OCI-M2 (cell line): ENCODE measurements around the gene XK.
"Not testable (repeated sequence)": the region's sequence is repeated elsewhere in the genome, so short reads cannot be mapped to it uniquely, and the experiment has no call there.

Experiments used
- DNase-seq: peaks from one replicate; lab custom pipeline; 2025; ENCODE audit not compliant: unreplicated experiment; lab: John Stamatoyannopoulos, UW

Gene XK

DNA sequence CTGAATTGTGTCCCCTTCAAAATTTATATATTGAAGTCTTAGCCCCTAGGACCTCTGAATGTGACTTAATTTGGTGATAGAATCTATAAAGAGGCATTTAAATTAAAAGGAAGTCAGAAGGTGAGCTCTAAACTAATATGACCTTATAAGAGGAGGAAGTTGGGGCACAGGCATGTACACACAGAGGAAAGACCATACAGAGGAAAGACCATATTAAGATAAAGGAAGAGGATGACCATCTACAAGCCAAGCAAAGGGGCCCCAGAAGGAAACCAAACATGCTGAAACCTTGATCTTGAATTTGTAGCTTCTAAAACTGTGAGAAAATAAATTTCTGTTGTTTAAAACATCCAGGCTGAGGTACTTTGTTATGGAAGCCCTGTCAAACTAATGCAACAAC lies 67.3 kb downstream of the XK start:
- DNase-seq: no peak

DNA sequence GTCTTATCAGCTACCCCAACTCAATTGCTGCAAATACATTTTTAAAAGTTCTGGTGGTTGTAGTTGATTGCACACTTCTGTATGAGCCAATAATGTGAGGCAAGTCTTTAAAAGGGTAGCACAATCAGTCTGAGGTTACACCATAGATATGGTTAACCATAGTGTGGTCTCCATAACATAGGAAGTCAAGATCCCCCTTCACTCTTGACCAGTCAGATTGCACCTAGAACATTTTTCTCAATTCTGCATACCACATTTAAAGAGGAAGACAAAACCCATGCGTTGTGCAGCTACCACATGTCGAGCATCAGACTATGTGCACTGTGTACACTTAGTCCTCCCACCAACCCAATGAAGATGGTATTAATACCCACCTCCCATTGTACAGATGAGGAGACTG lies 67.8 kb downstream of the XK start:
- DNase-seq: no peak

DNA sequence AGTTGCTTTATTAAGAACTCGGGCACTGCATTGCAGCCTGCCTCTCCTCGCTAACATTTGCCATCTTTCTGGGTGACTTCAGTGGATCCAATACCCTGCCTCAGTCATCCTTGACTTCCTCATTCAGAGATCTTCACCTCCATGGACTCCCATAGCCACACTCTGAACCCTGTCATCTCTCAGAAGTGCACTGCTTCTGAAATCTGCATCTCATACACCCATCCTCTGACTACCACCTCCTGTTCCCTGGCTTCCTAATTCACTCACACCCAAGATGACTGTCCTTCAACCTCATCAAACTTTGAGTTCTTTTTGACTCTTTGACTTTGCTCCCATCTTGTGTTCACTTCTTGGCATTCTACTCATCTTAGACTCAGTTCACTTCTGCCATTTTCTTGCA lies 68.9 kb downstream of the XK start:
- no peak for DNase-seq

DNA sequence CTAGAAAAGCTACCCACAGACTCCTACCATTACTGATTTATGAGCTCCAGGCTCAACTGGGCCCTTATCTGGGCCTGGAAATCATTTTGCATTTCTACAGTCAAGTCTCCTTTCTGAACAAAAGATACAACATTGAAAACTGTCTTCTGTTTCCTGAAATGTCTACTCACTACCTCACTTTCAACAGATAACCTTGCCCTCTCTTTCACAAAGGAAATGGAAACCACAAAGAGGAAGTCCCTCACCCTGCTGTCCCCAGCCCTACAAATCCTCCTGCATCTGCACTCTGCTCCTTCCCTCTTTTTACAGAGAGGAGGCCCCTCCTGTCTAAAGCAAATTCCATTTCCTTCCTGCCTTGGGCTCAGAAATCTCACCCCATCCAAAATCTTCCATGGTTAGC lies 69.4 kb downstream of the XK start:
- DNase-seq: peak; percentile 27

DNA sequence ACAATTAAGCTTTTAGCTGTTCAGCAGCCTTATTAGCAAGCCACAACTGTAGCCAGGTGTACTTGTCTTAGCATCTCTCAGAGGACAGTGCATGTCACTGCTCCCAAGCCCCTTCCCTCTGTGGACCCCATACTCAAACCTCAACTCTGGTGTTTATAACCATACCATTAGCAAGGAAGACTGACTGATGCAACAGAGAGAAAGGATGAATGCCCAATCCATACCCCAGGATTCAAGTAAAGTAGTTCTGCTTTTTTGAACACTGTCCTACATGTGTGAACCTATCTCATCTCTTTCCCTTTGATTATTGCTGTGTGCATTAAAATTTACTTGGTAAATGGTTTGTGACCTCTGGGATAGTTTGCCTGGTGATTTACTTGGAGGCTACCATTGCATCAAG lies 71.5 kb downstream of the XK start:
- no peak for DNase-seq

DNA sequence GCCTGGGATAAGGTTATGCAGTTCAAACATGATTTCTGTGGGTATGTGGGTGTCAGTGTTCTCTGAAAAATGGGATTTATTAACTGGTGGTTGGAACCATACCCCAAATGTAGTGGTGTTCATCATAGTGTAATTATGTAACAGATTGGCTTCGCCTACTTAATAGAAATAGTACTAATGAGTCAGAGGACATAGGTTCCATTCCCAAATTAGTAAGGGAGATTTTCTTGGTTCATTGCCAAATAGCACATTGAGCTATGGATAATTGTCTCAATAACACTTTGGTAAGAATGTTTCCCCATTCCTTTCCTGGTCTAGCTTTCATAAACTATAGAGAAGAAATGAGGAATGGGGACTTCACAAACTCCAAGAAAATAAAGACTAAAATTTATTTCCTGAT lies 73.8 kb downstream of the XK start:
- DNase-seq: no peak

DNA sequence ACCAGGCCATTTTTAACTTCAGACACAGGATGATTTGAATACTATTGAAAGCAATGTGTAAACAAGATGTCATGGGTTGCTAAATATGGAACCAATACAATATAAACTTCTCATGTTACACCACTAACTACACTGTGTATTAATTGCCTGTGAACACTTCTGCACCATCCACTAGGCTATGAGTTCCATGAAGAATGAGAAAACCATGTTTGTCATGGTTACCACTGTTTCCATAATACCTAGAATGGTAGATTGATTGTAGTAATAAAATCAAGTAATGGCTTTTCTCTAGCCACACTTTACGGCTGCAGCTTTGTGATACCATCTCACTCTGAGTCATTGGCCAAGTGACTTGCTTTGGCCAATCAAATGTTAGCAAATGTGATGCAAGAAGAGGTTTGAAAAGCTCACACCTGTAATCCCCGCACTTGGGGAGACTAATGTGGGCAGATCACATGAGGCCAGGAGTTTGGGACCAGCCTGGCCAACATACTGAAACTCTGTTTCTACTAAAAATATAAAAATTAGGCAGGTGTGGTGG lies 74.4 kb downstream of the XK start:
- DNase-seq: no peak

DNA sequence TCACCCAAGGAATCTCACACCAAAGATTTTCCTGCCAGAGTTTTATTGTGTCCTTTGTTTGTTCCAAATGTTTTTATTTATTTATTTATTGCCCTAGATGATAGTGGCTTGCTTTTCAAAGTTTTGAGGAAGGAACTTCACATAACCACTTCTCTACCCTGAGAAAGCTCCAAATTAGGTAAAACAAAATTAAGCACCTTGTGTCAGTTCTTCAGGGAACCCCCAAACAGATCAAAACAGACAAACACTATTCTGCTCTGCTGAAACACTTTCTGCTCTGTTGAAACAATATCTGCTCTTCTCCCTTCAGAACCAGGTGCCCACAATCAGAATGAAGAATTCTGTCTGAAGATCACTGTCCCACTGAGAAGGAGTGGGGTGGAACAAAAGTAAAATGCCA lies 77.8 kb downstream of the XK start:
- no peak for DNase-seq

DNA sequence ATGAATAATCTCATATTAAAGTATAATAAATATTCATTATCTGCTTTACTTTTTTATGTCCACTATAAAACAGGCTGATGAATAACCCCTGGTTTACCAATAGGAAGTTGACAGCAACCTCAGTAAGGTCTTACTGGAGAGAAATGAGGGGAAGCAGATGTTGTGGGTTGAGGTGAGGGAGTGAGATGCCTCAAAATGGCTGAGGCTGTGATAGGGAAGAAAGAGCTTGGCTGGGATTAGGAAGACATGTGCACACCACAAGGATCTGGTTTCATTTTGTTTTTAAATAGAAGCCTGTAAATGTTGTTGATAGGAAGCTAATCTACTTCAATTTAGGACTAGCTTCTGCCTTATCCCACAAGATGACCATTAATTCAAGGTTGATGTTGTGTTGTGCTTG lies 79.9 kb downstream of the XK start:
- DNase-seq: no peak

DNA sequence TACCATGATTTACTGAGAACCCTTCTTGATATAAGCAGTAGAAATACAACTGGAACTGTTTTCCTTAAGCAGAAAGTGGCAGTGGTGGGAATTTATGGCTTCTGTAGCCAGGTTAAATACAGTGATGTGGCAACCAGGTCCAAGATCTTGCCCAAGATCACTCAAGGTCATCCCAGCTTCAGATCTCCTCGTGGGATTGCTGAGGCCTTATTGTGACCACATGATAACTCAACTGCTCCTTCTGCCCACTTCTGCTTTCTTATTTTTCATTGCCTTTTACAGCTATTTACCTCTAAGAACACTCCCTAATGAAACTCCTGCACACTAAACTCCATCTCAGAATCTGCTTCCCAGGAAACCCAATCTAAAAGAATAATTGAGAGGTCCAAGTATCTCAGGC lies 81.8 kb downstream of the XK start:
- DNase-seq: no peak

DNA sequence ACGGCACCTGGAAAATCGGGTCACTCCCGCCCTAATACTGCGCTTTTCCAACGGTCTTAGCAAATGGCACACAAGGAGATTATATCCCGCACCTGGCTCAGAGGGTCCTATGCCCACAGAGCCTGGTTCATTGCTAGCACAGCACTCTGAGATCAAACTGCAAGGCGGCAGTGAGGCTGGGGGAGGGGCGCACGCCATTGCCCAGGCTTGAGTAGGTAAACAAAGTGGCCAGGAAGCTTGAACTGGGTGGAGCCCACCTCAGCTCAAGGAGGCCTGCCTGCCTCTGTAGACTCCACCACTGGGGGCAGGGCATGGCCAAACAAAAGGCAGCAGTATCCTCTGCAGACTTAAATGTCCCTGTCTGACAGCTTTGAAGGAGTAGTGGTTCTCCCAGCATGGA lies 83.3 kb downstream of the XK start:
- not testable (repeated sequence) for DNase-seq

DNA sequence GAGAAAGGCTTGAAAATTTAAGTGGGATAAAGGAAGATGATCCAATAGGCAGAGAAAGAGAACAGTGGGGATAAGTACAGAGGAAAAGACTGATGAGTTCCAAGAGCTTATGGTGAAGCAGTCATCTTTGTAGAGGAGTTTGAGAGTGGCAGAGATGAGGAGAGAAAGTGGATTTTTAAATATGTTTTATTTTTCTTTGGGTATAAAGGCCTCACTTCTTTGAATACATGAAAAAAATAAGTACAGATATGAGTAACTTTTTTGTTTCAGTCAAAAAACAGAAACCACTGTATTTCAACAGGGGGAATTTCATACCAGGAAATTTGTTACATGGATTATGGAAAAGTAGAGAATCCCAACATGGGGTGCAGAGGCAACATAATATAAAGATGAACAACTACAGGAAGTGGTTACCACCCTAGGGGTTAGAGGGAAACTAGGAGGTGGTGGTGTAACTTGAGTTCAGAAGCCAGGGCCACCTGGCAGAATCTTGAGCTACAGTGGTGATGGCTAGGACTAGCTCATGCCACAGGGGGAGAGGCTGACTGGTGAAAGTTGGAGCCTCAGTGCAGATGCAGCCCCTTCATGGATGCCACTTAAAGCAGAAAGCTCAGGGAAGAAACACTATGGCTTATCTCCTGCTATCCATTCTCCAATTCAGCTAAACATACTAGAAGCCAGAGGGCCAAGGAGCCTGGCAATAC lies 90.8 kb downstream of the XK start:
- no peak for DNase-seq

DNA sequence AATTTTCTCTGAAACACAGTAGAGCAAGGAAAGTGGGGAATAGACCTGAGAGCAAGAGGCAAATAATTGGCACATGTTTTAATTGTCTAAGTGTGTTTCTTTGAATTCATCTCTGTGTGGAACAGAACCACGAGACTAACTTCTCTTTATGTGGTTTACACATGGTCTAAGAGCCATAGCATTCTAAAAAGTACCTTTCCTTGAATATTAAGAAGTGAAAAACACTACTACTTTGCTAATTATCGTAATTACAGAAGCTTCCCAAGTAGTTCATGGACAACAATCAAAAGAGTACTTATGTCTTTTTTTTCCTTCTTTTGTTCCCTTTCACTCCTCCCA lies 91.4 kb downstream of the XK start:
- no peak for DNase-seq

DNA sequence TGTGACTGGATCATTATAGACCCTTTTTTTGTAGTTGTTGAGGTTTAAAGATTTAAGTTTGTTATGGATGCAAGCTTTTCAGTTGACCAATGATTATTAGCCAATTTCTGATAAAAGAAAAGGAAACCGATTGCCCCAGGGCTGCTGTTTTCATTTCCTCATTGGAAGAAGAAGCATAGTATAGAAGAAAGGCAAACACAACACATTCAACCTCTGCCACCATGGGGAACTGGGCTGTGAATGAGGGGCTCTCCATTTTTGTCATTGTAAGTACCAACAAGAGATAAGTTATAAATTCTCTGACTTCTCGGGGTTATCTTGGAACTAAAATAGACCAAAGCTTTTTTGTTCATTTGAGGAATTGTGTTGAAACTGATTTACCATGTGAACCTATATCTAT lies 94.3 kb downstream of the XK start, which contains the start of gene CYBB:
Gene CYBB (plus strand): TSS at position 203 of the 400 bp plus-strand sequence. CDS start 19 bp downstream, at position 222.
- DNase-seq: no peak

DNA sequence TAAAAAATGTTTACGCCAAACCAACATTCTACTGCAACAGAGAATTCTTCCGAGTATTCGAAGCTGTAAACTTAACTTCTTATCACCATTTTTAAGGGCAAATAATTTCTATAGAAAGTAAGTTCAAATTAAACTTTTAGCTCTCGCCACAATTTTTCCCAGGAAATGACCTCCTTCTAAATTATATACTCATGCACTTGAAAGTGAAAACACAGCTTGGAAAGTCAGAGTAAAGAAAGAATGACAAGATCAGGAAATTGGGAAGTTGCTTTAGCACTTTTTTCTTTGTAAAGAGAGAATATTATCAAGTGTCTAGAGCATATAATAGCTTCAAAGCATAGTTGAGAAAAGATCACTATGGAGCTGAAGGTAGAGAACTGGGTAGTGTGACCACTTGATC lies 95.5 kb downstream of the XK start:
- no peak for DNase-seq
